Erythroblast (primary cell): ENCODE results near the gene IGFBPL1.

Experiments
- GATA1 ChIP-seq: IDR thresholded peaks from 2 replicates; pipeline ENCODE4 v1.6.1; 2011; ENCODE audit warnings: low read depth, mild to moderate bottlenecking, control low read depth, low read length, moderate library complexity
- POLR2A ChIP-seq: IDR thresholded peaks from 2 replicates; pipeline ENCODE4 v1.6.1; 2011; ENCODE audit warnings: mild to moderate bottlenecking, low read length

DNA sequence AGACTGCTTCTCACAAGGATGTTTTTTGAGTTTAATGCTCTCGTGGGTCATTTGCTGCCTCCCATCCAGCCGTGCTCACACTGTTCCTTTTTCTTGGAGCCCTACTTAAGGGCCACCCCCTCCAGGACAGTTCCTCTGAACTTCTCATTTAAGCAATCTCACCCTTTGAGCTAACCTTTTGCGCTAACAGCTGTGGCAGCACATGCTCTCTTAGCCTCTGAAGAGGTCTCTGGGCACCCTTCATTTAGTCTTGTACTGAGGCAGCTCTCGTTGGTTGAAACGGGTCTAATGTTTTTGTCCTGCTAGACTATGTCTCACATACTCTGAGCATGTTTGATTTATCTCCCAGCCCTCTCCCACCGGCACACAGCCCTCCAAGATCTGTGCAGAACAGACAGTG is 19.9 kb downstream of the IGFBPL1 start:
- TF ChIP-seq POLR2A, result no peak
- no peak for TF ChIP-seq GATA1
